Tibial nerve (tissue), 4 donors: ENCODE data around the gene KBTBD6. TPM values are rescaled to one million over a fixed set of nuclear protein-coding genes. Genes with fewer than 3 reads are reported as not detected.

Experiments used
- DNase-seq, 2 donors: peaks; one replicate each; pipeline ENCODE4 v3.0.0-alpha.2; 2019; ENCODE audit warnings: low spot score in 2 of 2
- H3K27ac ChIP-seq, 4 donors: fragments of 200-600 bp; sonication (generic) in 3 of 4; one replicate each; pipeline ENCODE4 v1.5.1; 2017 to 2019; ENCODE audit warnings: mild to moderate bottlenecking in 1 of 4
- H3K27me3 ChIP-seq, 2 donors: fragments of 200-600 bp; sonication (generic) in 1 of 2; one replicate each; pipeline versions ENCODE4 v1.5.1 to v1.6.0; 2017 to 2019
- H3K36me3 ChIP-seq, 3 donors: fragments of 200-600 bp; sonication (generic); one replicate each; pipeline ENCODE4 v1.5.1; 2018 to 2019
- H3K4me1 ChIP-seq, 4 donors: fragments of 200-600 bp; sonication (generic) in 3 of 4; one replicate each; pipeline ENCODE4 v1.5.1; 2017 to 2019
- H3K4me3 ChIP-seq, 4 donors: fragments of 200-600 bp; sonication (generic) in 3 of 4; one replicate each; pipeline ENCODE4 v1.5.1; 2017 to 2019; ENCODE audit warnings: mild to moderate bottlenecking in 1 of 4, moderate library complexity in 1 of 4
- H3K9me3 ChIP-seq, 4 donors: fragments of 200-600 bp; sonication (generic) in 3 of 4; one replicate each; pipeline ENCODE4 v1.5.1; 2017 to 2019
- EP300 ChIP-seq, 2 donors: sonication (generic); formaldehyde crosslinking; IDR thresholded peaks; one replicate each; pipeline ENCODE4 v1.6.1; 2017; ENCODE audit warnings: antibody characterized with exemption in 2 of 2, mild to moderate bottlenecking in 1 of 2
- POLR2A ChIP-seq, 2 donors: fragments of 450-650 bp; IDR thresholded peaks; one replicate each; pipeline ENCODE4 v1.6.1; 2017; ENCODE audit warnings: antibody characterized with exemption in 2 of 2, mild to moderate bottlenecking in 2 of 2, moderate library complexity in 2 of 2
- WGBS, 2 donors: methylation state at CpG; one replicate each; pipeline ENCODE4 v1.1.5; 2018; 5-methylcytosine and 5-hydroxymethylcytosine counted together
- total RNA-seq, 4 donors: library from RNA; depleted of rRNA; stranded (reverse); fragments of >200 nt; gene quantifications; one replicate each; pipeline ENCODE4 v1.1.0, GENCODE V29; 2016
- TF ChIP-seq, protein P1 (sequence below), 5 experiments: fragments of 200-600 bp in 3 of 5; fragments of 450-650 bp in 2 of 5; sonication (generic) in 3 of 5; IDR thresholded peaks; one replicate each; pipeline ENCODE4 v1.5.1; 2016 to 2019; ENCODE audit warnings: antibody characterized with exemption in 5 of 5, mild to moderate bottlenecking in 3 of 5, moderate library complexity in 2 of 5

KBTBD6 gene, protein sequence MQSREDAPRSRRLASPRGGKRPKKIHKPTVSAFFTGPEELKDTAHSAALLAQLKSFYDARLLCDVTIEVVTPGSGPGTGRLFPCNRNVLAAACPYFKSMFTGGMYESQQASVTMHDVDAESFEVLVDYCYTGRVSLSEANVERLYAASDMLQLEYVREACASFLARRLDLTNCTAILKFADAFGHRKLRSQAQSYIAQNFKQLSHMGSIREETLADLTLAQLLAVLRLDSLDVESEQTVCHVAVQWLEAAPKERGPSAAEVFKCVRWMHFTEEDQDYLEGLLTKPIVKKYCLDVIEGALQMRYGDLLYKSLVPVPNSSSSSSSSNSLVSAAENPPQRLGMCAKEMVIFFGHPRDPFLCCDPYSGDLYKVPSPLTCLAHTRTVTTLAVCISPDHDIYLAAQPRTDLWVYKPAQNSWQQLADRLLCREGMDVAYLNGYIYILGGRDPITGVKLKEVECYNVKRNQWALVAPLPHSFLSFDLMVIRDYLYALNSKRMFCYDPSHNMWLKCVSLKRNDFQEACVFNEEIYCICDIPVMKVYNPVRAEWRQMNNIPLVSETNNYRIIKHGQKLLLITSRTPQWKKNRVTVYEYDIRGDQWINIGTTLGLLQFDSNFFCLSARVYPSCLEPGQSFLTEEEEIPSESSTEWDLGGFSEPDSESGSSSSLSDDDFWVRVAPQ
- 10 to 100 TPM in 1 of 4 donors, 1 to 10 TPM in 3; 8.1 to 14.2 (median 9.0) TPM for total RNA-seq

DNA sequence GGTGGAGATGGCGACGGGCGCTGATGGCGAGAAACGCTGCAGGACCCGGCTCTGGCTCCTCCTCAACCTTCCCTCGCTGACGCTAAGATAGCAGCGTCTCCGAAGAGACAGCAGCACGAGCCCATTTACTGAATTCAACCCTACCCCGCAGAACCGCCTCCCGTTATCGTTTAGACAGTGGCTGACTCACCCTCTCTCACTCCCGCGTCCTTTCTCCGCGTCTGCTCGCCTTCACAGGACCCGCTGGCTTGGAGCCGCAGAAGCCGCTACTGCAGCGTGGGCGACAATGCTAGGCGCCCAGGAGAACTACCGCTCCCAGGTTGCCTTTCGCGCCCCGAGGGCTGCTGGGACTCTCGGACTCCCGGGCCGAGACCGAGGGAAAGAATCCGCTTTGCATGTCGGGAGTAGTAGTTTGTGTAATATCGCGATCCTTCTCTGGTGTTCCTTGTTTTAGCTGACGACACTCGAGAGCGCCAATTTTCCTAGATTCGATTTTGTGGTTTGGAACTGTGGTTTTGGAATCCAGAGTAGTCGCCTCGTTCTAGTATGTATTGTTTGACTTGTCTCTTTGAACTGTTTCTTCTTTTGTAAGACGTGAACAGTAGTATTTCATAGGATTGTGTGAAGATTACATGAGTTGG is at the start of gene KBTBD6:
TSS of gene KBTBD6 (minus strand) at position 291 of the 641 bp plus-strand sequence. CDS start 291 bp downstream, outside the sequence.
- Histone ChIP-seq H3K4me3 (peak within 1 kb of the TSS; percentile 44 to 88 (median 80)), H3K36me3 (no peaks in the 10 kb centered on the region), H3K9me3 (no peaks in the 10 kb centered on the region), H3K27me3 (no peaks in the 10 kb centered on the region), H3K4me1 (peaks cover 0 to 54% (median 15%) of the 10 kb centered on the region in 4 donors), H3K27ac (peak within 1 kb of the TSS; percentile 41 to 91 (median 78))
- peak; percentile 84 to 91 for DNase-seq
- TF ChIP-seq POLR2A (IDR thresholded peaks at IDR 0.05): peak; percentile 41 to 64
- peak; percentile 79 to 93 for TF ChIP-seq EP300 (IDR thresholded peaks at IDR 0.05)
- TF ChIP-seq, protein P1, sequence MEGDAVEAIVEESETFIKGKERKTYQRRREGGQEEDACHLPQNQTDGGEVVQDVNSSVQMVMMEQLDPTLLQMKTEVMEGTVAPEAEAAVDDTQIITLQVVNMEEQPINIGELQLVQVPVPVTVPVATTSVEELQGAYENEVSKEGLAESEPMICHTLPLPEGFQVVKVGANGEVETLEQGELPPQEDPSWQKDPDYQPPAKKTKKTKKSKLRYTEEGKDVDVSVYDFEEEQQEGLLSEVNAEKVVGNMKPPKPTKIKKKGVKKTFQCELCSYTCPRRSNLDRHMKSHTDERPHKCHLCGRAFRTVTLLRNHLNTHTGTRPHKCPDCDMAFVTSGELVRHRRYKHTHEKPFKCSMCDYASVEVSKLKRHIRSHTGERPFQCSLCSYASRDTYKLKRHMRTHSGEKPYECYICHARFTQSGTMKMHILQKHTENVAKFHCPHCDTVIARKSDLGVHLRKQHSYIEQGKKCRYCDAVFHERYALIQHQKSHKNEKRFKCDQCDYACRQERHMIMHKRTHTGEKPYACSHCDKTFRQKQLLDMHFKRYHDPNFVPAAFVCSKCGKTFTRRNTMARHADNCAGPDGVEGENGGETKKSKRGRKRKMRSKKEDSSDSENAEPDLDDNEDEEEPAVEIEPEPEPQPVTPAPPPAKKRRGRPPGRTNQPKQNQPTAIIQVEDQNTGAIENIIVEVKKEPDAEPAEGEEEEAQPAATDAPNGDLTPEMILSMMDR (IDR thresholded peaks at IDR 0.05): peak in 1 of 5 experiments; percentile 21
- WGBS, 2 donors: 1% methylated on average over 36 to 40 of the region's 45 CpGs

DNA sequence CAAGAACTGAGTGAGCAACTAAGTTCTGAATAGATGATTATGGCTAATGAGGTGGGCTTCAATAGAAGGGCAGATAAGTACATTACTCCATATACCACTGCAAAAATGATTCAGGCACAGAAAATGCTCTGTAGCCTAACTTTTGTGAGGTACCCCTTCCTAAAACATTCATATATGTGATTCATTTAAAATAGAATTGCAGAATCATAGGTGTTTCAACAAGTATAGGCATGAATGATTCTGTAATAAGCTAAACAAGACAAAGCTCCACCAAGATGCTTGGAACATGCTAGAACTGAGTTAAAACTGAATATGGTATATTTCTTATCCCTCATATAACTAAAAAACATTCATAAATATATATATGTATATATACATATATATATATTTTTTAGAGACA is 49.6 kb upstream of the KBTBD6 start:
- no peak for DNase-seq
- TF ChIP-seq POLR2A (IDR thresholded peaks at IDR 0.05) (no peak), EP300 (IDR thresholded peaks at IDR 0.05) (no peak)
- TF ChIP-seq, protein P1 (IDR thresholded peaks at IDR 0.05): no peak

DNA sequence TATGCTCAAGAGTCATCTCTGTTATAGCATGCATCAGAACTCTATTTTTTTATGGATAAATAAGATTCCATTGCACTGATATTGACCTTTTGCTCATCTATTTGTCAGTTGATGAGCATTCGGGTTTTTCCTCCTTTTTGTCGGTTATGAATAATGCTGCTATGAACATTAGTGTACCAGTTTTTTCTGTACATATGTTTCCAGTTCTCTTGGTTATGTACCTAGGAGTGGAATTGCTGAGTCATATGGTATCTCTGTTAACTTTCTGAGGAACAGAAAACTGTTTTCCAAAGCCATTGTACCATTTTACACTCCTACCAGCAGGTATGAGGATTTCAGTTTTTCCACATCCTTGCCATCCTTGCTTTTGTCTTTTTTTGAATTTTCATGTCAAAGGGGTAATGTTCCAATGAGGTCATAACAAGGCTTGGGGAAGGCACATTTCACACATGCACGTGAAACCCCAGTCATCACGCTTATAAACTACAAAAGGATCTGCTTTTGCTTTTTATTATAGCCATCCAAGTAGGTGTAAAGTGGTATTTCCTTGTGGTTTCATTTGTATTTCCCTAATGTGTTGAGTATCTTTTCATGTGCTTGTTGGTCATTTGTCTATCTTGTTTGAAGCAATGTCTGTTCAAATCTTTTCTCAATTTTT is 47.1 kb upstream of the KBTBD6 start:
- TF ChIP-seq EP300 (IDR thresholded peaks at IDR 0.05): no peak
- TF ChIP-seq, protein P1 (IDR thresholded peaks at IDR 0.05): no peak
- no peaks in the 10 kb centered on the region for H3K4me1 ChIP-seq
- 74% methylated on average over 4 of the region's 4 CpGs for WGBS, 2 donors
- peaks cover 0 to 13% (median 2%) of the 10 kb centered on the region in 4 donors for H3K9me3 ChIP-seq
- H3K27ac ChIP-seq: no peak overlapping the region
- H3K36me3 ChIP-seq: peaks cover 0 to 7% (median 0%) of the 10 kb centered on the region in 3 donors
- H3K4me3 ChIP-seq: no peak overlapping the region
- H3K27me3 ChIP-seq: no peaks in the 10 kb centered on the region
- DNase-seq: no peak

More for the DNA sequence above, 49.6 kb upstream of the KBTBD6 start:
- H3K9me3 ChIP-seq: no peaks in the 10 kb centered on the region
- no peaks in the 10 kb centered on the region for H3K4me1 ChIP-seq
- no peak overlapping the region for H3K27ac ChIP-seq
- H3K27me3 ChIP-seq: no peaks in the 10 kb centered on the region
- H3K36me3 ChIP-seq: peaks cover 0 to 7% (median 0%) of the 10 kb centered on the region in 3 donors
- no peak overlapping the region for H3K4me3 ChIP-seq

DNA sequence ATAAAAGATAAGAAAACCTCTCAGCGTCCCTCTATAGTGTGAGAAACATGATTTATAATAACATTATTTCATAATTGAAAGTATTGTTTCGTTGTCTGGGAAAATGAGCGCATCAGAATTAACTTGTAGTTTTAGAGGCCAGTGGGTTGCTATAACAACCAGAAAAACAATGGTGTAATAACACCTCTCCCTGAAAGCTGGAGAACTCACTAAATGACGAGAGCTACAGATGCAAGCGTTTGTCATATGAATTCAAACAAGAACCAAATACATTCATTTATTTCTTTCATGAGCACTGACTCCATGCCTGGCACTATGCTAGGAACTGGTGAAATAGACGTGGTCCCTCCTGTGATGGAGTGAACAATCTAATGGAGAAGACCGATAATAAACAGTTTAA is 45.4 kb upstream of the KBTBD6 start:
- WGBS, 2 donors: 76 to 83% methylated on average over 7 of the region's 7 CpGs
- Histone ChIP-seq H3K36me3 (peaks cover 0 to under 1% (median 0%) of the 10 kb centered on the region in 3 donors), H3K4me1 (no peaks in the 10 kb centered on the region), H3K27ac (no peak overlapping the region), H3K9me3 (peaks cover 0 to 14% (median 2%) of the 10 kb centered on the region in 4 donors), H3K27me3 (no peaks in the 10 kb centered on the region), H3K4me3 (no peak overlapping the region)
- TF ChIP-seq, protein P1 (IDR thresholded peaks at IDR 0.05): no peak
- TF ChIP-seq POLR2A (IDR thresholded peaks at IDR 0.05): no peak
- TF ChIP-seq EP300 (IDR thresholded peaks at IDR 0.05): no peak
- DNase-seq: no peak
